GM10847 (cell line): ENCODE data around the gene DDX54.

Experiments
- POLR2A ChIP-seq: IDR thresholded peaks from 2 replicates; pipeline ENCODE4 v1.6.1; 2011; ENCODE audit not compliant: insufficient read length; ENCODE audit errors: extremely low read depth

The DDX54 gene

GRCh38 chr12:113224955-113225354, 39.7 kb upstream of the DDX54 start:
- no peak for TF ChIP-seq POLR2A

- no peak for TF ChIP-seq POLR2A
Observed at GRCh38 chr12:113222730-113223531, 37.7 kb upstream of the DDX54 start.

DNA sequence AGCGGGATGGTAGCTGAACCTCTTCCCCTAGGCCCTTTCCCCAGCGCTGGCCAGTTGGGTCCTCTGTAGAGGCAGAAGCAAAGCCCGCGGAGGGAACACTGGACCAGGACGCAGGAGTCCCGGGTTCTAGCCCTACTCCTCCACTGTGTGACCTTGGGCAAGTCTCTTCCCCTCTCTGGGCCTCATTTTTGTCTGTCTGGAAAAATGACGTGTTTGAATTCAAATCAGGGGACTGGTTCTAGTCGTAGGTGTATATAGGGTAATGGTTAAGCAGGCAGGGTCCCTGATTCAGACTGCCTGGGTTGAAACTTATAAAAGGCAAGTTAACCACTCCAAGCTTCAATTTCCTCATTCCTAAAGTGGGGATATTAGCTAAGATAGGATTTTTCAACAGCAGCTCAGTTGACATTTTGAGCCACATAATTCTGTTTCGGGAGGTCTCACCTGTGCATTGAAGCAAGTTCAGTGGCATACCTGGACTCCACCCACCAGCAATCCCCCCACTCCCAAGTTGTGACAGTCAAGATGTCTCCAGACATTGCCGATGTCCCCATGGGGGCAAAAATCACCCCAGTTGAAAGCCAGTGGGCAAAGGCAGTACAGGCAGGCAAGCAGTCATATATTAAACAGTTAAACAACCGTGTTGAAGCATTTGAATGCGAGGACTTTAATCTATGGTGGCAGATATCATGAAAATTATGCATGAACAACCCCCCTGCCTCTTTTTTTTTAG, 36.9 kb upstream of the DDX54 start:
- no peak for TF ChIP-seq POLR2A

- TF ChIP-seq POLR2A, result peak; percentile 99
Observed at GRCh38 chr12:113221181-113221996, 36.1 kb upstream of the DDX54 start, which contains the start of gene TPCN1. Gene TPCN1 (plus strand): TSS chr12:113221464. CDS start chr12:113226853, 5,389 bp downstream.

DNA sequence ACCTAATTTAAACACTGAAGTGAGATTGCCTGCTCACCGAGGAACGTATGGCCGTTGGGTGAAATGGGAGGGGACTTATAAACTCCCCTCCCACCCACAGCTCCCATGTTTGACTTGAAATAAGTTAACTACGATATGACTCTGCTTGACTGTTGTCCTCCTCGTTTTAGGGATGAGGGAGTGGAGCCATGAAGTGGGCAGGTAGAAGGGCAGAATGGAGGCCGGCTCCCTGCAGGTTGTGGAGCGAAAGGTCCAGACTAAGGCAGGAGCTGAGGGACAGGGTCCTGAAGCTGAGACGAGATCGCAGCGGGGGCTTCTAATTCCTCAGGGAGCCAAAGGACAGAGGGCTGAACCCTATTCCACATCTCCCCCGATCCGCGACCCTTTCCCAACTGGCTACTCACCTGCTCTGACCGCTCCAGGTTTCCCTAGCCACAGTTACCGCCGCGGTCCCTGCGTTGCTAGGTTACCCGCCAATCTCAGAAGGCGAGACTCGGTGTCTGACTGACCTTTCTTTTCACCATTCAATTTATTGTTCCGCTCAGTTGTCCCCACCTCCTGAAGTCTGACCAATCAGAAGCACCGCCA, 35.4 kb upstream of the DDX54 start:
- no peak for TF ChIP-seq POLR2A

- no peak for TF ChIP-seq POLR2A
Observed at GRCh38 chr12:113216027-113216426, 30.7 kb upstream of the DDX54 start.

DNA sequence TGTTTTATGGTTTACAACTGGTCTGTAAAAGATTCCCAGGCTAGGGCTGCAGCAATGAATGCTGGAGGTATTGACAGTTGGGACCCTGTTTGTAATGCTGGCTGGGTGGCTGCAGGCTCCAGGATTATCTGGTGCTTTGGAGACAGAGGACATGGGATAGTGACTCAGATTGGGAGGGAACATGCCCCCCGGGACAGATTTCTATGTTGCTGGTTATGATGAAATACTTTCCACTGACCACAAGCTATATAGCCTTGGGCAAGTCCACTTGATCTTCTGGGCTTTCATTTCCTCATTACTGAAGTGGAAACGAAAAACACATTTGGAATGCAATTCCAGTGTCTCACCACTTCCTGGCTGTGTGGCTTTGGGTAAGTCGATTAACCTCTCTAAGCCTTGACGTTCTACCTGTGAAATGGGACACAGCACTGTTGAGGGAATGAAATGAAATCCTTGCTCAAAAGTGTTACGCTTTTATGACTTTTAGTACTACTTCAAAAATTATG, 29.7 kb upstream of the DDX54 start:
- no peak for TF ChIP-seq POLR2A

GRCh38 chr12:113211160-113211559, 25.9 kb upstream of the DDX54 start:
- no peak for TF ChIP-seq POLR2A

- TF ChIP-seq POLR2A, result no peak
Observed at GRCh38 chr12:113208041-113208934, 23.0 kb upstream of the DDX54 start.

GRCh38 chr12:113207613-113208040, 22.3 kb upstream of the DDX54 start:
- TF ChIP-seq POLR2A, result no peak

DNA sequence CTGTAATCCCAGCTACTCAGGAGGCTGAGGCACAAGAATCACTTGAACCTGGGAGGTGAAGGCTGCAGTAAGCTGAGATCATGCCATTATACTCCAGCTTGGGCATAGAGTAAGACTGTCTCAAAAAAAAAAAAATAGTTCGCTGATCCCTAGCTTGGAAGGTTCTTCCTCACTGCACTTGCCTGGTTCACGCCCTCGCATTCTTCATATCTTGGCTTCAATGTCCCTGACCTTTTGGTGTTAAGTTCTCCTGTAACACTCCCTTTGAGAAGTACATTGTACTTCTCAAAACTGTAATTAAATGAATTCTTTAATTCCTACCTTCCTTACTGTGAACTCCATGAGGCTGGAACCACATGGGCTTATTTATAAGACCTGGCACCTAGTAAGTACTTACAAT, 19.5 kb upstream of the DDX54 start:
- TF ChIP-seq POLR2A, result no peak

- no peak for TF ChIP-seq POLR2A
Observed at GRCh38 chr12:113203852-113204760, 18.8 kb upstream of the DDX54 start.
